ENCODE measurements around the gene PLD4.
A peak's percentile ranks its signal among the peaks of the same experiment; 100 is the strongest.

Gene PLD4

DNA sequence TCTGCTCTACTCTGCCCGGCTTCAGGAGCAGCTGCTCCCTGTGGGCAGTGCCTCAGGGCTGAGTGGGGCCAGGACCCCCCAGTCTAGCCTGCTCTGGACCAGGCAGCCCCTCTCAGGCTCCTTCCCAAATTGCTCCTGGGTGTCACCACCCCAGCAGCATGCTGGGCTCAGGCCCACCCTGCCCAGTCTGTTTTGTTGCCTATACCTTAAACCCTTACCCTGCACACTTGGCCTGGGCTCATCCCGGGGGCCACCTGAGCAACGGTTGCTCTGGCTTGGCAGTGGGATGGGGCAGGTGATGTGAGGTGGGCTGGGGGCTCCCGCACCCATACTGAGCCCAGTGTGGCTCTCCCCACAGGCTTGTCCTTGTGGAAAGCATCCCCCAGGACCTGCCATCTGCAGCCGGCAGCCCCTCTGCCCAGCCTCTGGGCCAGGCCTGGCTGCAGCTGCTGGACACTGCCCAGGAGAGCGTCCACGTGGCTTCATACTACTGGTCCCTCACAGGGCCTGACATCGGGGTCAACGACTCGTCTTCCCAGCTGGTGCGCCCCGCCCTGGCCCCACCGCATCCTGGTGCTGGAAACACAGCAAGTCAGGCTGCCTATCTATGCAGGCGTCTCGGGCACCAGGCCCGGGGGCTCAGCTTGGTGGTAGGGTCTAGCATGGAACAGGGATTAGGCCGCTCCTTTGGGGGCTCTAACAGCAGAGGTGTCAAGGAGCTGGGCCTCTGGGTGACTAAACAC lies 3.9 kb downstream of the PLD4 start:
- no peak for DNase-seq (ENCODE audit: low spot score)

- DNase-seq (ENCODE audit: low spot score), result no peak
Measured at GRCh38 chr14:104929268-104930230, 4.9 kb downstream of the PLD4 start.

DNA sequence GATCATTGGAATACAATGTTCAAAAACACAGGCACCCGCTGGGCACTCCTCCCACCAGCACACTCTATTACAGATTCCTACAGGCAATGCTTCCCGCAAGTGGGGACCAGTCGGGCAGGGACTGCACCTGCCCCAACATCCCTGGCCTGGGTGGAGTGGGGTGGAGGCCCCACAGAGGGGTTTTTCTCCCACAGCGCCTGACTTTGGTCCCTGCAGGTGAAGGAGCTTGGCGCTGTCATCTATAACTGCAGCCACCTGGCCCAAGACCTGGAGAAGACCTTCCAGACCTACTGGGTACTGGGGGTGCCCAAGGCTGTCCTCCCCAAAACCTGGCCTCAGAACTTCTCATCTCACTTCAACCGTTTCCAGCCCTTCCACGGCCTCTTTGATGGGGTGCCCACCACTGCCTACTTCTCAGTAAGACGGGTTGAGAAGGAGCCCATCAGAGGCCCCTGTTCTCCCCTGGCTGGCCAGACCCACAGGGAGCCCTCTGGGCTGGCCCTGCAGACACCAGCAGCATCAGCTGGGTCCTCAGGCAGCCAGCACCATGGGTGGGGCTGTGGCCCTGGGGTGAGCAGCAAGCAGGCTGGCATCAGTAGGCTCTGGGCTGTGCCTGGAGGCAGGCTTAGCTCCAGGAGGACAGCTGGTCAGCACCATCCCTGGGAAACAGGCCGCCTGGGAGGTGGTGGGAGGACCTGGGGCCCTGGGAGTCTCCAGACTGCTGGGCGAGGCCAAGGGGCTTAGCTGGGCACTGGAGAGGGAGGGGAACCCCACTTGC lies 6.0 kb downstream of the PLD4 start:
- DNase-seq (ENCODE audit: low spot score), result no peak

- DNase-seq (ENCODE audit: low spot score), result no peak
Measured at GRCh38 chr14:104931304-104931770, 6.7 kb downstream of the PLD4 start.

- DNase-seq (ENCODE audit: low spot score), result no peak
Measured at GRCh38 chr14:104931771-104932675, 7.3 kb downstream of the PLD4 start.

DNA sequence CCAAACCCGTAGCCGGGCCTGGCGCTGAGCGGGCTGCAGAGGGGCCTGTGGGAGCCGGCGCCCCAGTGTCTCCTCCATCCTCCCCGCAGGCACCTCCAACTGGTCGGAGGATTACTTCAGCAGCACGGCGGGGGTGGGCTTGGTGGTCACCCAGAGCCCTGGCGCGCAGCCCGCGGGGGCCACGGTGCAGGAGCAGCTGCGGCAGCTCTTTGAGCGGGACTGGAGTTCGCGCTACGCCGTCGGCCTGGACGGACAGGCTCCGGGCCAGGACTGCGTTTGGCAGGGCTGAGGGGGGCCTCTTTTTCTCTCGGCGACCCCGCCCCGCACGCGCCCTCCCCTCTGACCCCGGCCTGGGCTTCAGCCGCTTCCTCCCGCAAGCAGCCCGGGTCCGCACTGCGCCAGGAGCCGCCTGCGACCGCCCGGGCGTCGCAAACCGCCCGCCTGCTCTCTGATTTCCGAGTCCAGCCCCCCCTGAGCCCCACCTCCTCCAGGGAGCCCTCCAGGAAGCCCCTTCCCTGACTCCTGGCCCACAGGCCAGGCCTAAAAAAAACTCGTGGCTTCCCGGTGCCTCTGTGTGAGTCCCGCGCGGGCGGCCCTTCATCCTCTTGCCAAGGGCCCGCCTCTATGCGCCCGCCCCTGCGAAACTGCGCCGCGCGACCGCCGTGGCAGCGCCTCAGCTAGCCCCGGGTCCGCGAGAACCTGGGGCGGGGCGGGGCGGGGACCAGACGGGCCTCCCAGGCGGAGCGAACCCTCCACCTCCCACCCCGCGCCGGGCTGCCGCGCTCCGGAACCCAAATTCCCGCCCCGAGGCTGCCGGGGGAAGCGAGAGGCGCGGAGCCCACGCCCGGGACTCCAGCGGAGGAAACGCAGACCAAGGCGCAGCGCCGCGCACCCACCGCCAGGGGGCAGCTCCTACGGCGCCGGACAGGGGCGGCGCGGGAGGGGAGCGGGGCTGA lies 8.3 kb downstream of the PLD4 start:
- peak; percentile 82 for DNase-seq (ENCODE audit: low spot score)

GRCh38 chr14:104933746-104934733 lies 9.4 kb downstream of the PLD4 start:
- DNase-seq (ENCODE audit: low spot score), result no peak

- DNase-seq (ENCODE audit: low spot score), result no peak
Measured at GRCh38 chr14:104935026-104935650, 10.5 kb downstream of the PLD4 start.

DNA sequence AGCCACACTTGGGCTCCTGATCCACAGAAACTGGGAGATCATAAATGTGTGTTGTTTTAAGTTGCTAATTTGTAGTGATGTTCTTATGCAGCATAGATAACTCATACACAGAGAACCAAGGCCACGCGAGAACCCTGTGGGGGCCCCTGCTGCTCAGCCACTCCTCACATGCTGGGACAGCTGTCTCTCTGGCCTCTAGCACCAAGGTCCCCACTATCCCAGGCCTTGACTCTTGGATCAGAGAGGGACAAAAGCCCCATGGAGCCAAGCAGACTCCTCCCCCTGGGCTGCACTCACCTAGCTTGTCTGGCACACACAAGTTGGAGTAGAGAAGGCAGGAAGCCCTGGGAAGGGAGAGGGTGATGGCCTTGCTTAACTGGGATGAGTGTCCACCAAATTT lies 11.3 kb downstream of the PLD4 start:
- no peak for DNase-seq (ENCODE audit: low spot score)

DNA sequence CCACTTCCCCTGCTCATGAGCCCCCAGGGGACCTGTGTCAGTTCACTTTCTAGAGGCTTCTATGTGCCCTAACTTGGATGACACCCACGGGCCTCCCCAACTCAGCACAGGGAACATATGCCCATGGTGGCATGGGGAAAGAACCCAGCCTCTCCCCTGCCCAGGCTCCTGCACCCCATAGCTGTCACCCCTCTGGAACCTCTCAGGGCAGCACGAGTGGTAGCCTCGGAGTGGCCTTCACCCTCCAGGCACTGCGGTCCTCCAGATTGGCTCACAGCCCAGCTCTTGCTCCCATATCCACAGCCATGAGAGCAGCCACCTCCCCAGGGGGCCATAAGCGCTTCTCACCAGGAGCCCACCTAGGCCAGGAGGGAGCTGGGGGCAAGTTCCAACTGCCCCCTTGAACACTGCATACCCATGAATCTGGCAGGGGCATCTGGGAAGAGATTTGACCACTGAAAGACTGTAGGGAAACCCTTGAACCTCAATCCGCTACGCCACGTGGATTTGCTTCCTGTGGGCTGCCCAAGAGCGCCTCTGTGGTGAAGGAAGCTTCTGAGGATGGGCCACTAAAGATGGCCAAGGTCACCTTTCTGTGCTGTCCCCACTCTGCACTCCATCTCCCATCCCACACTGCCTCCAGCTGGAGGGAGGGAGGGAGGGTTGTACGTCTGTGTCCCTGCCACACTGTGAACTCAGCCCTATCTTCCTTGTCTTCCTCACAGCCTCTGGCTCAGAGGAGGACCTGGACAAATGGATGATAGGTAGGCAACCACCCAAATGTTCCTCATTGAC lies 11.9 kb downstream of the PLD4 start:
- DNase-seq (ENCODE audit: low spot score), result no peak

DNA sequence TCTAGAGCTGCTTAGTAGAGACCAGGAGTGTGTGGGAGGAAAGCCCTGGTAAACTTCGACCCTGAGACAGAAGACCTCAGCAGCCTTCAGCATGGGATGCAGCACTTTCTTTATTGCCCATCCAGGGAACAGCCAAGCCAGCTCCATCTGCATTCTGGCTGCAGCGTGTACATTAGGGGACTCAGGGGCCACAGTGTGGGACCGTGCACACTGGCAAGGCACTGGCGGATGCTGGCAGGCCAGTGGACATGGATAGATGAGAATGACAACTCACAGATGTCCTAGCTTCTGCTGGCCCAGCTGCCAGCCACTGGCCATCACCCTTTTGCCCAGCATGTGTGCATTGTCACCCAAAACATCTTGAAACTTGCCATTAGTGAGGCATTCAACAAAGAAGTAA lies 12.5 kb downstream of the PLD4 start:
- DNase-seq (ENCODE audit: low spot score), result no peak

- no peak for DNase-seq (ENCODE audit: low spot score)
Measured at GRCh38 chr14:104937694-104938365, 13.2 kb downstream of the PLD4 start.

GRCh38 chr14:104938436-104938835 lies 13.8 kb downstream of the PLD4 start:
- no peak for DNase-seq (ENCODE audit: low spot score)

- no peak for DNase-seq (ENCODE audit: low spot score)
Measured at GRCh38 chr14:104938960-104939359, 14.3 kb downstream of the PLD4 start.

DNA sequence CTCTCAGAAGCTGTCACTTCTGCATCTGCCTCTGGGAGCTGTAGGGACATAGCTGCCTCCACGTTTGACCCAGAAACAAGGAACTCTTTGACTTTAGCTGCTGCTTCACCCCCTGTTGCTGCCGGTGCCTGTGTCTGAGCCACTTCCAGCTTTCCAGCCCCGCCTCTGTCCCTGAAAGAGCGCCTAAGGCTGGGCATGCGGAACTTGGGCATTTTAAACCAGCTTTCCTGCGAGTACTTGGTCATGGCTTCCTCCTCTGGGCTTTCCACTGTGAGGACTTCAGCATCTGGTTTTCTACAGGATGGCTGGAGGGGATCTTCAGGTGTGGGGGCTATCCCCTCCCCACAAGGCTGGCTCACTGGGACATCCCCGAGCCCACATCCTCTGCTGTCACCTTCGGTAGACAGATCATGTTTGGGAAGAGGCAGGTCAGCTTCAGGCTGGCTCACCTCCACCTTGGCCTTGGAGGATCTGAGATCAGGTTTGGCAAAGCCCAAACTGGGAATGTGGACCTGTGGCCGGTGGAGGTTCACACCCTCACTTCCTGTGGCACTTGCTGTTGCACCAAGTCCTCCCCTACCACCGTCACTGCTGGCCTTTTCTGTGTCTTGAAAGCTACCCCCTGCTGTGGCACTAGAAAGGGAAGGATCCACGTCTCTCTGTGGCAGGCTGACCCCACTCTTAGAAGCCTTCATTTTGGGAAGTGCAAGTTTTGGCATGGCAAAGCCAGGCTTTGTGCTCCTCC lies 15.2 kb downstream of the PLD4 start:
- no peak for DNase-seq (ENCODE audit: low spot score)

- DNase-seq (ENCODE audit: low spot score), result no peak
Measured at GRCh38 chr14:104940526-104941150, 16.0 kb downstream of the PLD4 start.

Data from CD4-positive, alpha-beta T cell treated with Interleukin-2 at 100 ng/mL for 4 hours (primary cell).